A549 (cell line): ENCODE results near the gene FLNB. TPM values are rescaled to one million over a fixed set of nuclear protein-coding genes. Genes with fewer than 3 reads are reported as not detected.

Experiments
- ATAC-seq, 2 experiments: fragments of 200-7000 bp in 1 of 2; fragments of >200 bp in 1 of 2; cut with Nextera tagmentation in 1 of 2; cut with Tn5 transposase in 1 of 2; 3 replicates each; pipeline versions ENCODE4 v1.8.0 to v1.9.1; 2018 to 2020; ENCODE audit warnings: mild to moderate bottlenecking in 1 of 2, moderate library complexity in 1 of 2
- CTCF ChIA-PET: fragments of 300-600 bp; sonication (Branson Sonifier 250); formaldehyde crosslinking; extraction: SDS; loops from one replicate; lab custom pipeline; 2021; ENCODE audit warnings: antibody characterized with exemption, inconsistent platforms; lab: Yijun Ruan, JAX
- POLR2A ChIA-PET: fragments of 350-600 bp; formaldehyde crosslinking; extraction: SDS; loops from one replicate; lab custom pipeline; 2021; ENCODE audit warnings: antibody characterized with exemption, inconsistent platforms; lab: Yijun Ruan, JAX
- DNase-seq, 2 experiments: peaks; one replicate each; pipeline versions ENCODE4 v3.0.0 to v3.0.0-alpha.2; 2011 to 2016; ENCODE audit warnings: low read depth in 1 of 2, low spot score in 1 of 2
- FAIRE-seq: peaks from 2 replicates; lab custom pipeline; 2011; peaks lifted over from hg19 to GRCh38; lab: Jason Lieb, UNC
- H3K27ac ChIP-seq, 2 experiments: fragments of >200 bp; sonication (Bioruptor Twin); formaldehyde crosslinking; 3 replicates each; pipeline ENCODE4 v1.5.1; 2016 to 2017
- H3K4me1 ChIP-seq: fragments of >200 bp; sonication (Bioruptor Twin); formaldehyde crosslinking; 3 replicates; pipeline ENCODE4 v1.6.1; 2016
- H3K4me2 ChIP-seq: fragments of >200 bp; sonication (Bioruptor Twin); formaldehyde crosslinking; 3 replicates; pipeline ENCODE4 v1.6.1; 2016
- H3K4me3 ChIP-seq: fragments of >200 bp; sonication (Bioruptor Twin); formaldehyde crosslinking; 3 replicates; pipeline ENCODE4 v1.5.1; 2016
- H3K9me3 ChIP-seq: fragments of >200 bp; sonication (Bioruptor Twin); formaldehyde crosslinking; 3 replicates; pipeline ENCODE4 v1.6.1; 2016
- CBX8 ChIP-seq: fragments of 200-600 bp; sonication (generic); IDR thresholded peaks from 2 replicates; pipeline ENCODE4 v1.6.1; 2016
- CEBPB ChIP-seq, 2 experiments: fragments of >200 bp in 1 of 2; sonication (Bioruptor Twin) in 1 of 2; formaldehyde crosslinking in 1 of 2; IDR thresholded peaks; 2 replicates each; pipeline ENCODE4 v1.6.1; 2012 to 2016
- CHD4 ChIP-seq: fragments of 200-600 bp; sonication (generic); IDR thresholded peaks from 2 replicates; pipeline ENCODE4 v1.6.1; 2016; ENCODE audit warnings: antibody characterized with exemption, mild to moderate bottlenecking, borderline replicate concordance
- CTCF ChIP-seq: fragments of >200 bp; sonication (Bioruptor Twin); formaldehyde crosslinking; IDR thresholded peaks from 3 replicates; pipeline ENCODE4 v1.5.1; 2016
- E2F6 ChIP-seq: IDR thresholded peaks from 2 replicates; pipeline ENCODE4 v1.6.1; 2012; ENCODE audit warnings: low read depth, borderline replicate concordance
- EHMT2 ChIP-seq: fragments of 200-600 bp; sonication (generic); IDR thresholded peaks from 2 replicates; pipeline ENCODE4 v1.6.1; 2016; ENCODE audit warnings: antibody characterized with exemption, low read depth, mild to moderate bottlenecking, moderate library complexity
- FOSB ChIP-seq: fragments of 250-450 bp; sonication (Bioruptor Pico); IDR thresholded peaks from 2 replicates; pipeline ENCODE4 v1.5.0; 2020; ENCODE audit warnings: mild to moderate bottlenecking, moderate library complexity
- HES2 ChIP-seq: fragments of >200 bp; sonication (Bioruptor Twin); formaldehyde crosslinking; IDR thresholded peaks from 2 replicates; pipeline ENCODE4 v1.6.1; 2016
- HEYL ChIP-seq: fragments of 250-450 bp; sonication (Bioruptor Pico); IDR thresholded peaks from 2 replicates; pipeline ENCODE4 v1.8.0; 2021; ENCODE audit warnings: mild to moderate bottlenecking, moderate library complexity
- HMGXB4 ChIP-seq: fragments of 250-450 bp; sonication (Bioruptor Pico); IDR thresholded peaks from 2 replicates; pipeline ENCODE4 v1.5.0; 2021; ENCODE audit warnings: mild to moderate bottlenecking, moderate library complexity, borderline replicate concordance
- HOXA7 ChIP-seq: fragments of 250-450 bp; sonication (Bioruptor Pico); IDR thresholded peaks from 2 replicates; pipeline ENCODE4 v1.5.0; 2020; ENCODE audit warnings: mild to moderate bottlenecking, moderate library complexity
- HOXB13 ChIP-seq: fragments of 250-450 bp; sonication (Bioruptor Pico); IDR thresholded peaks from 2 replicates; pipeline ENCODE4 v1.5.0; 2020; ENCODE audit warnings: low read depth, mild to moderate bottlenecking, moderate library complexity
- JUN ChIP-seq, 2 experiments: fragments of >200 bp; sonication (Bioruptor Twin); formaldehyde crosslinking; IDR thresholded peaks; 2 replicates in 1 of 2; 3 replicates in 1 of 2; pipeline ENCODE4 v1.6.1; 2016 to 2017
- NFE2L2 ChIP-seq: fragments of 150-350 bp; conservative IDR thresholded peaks from 2 replicates; pipeline ENCODE4 v1.6.1; 2014; ENCODE audit warnings: low read length
- NPAS2 ChIP-seq: fragments of 250-450 bp; sonication (Bioruptor Pico); IDR thresholded peaks from 2 replicates; pipeline ENCODE4 v1.8.0; 2022; ENCODE audit warnings: mild to moderate bottlenecking, moderate library complexity, borderline replicate concordance
- PBX3 ChIP-seq: IDR thresholded peaks from 2 replicates; pipeline ENCODE4 v1.6.1; 2012
- POLR2AphosphoS2 ChIP-seq: conservative IDR thresholded peaks from 2 replicates; pipeline ENCODE4 v1.6.1; 2012; ENCODE audit warnings: low read length, improper control_type of control experiment, inconsistent platforms
- RAD21 ChIP-seq, 2 experiments: fragments of >200 bp in 1 of 2; sonication (Bioruptor Twin) in 1 of 2; formaldehyde crosslinking in 1 of 2; IDR thresholded peaks in 1 of 2; conservative IDR thresholded peaks in 1 of 2; 2 replicates in 1 of 2; 3 replicates in 1 of 2; pipeline ENCODE4 v1.6.1; 2012 to 2018; ENCODE audit warnings: inconsistent platforms in 1 of 2
- RCOR1 ChIP-seq: fragments of 150-350 bp; IDR thresholded peaks from 2 replicates; pipeline ENCODE4 v1.6.1; 2014; ENCODE audit warnings: antibody characterized with exemption, low read length, low read depth
- RFX5 ChIP-seq: fragments of 450-650 bp; IDR thresholded peaks from 2 replicates; pipeline ENCODE4 v1.7.1; 2014; ENCODE audit warnings: antibody characterized with exemption, mild to moderate bottlenecking, moderate library complexity
- RNF2 ChIP-seq: fragments of 200-600 bp; sonication (generic); IDR thresholded peaks from 2 replicates; pipeline ENCODE4 v1.6.1; 2016; ENCODE audit warnings: low read depth, mild to moderate bottlenecking, antibody characterized with exemption, moderate library complexity, borderline replicate concordance
- SMC3 ChIP-seq: fragments of >200 bp; sonication (Bioruptor Twin); formaldehyde crosslinking; IDR thresholded peaks from 3 replicates; pipeline ENCODE4 v1.6.1; 2018; ENCODE audit warnings: inconsistent platforms
- SREBF2 ChIP-seq: fragments of 450-650 bp; IDR thresholded peaks from 2 replicates; pipeline ENCODE4 v1.6.1; 2014; ENCODE audit warnings: mild to moderate bottlenecking, moderate library complexity
- TP53 ChIP-seq: fragments of 250-450 bp; sonication (Bioruptor Pico); IDR thresholded peaks from 2 replicates; pipeline ENCODE4 v1.5.0; 2021; ENCODE audit warnings: mild to moderate bottlenecking, moderate library complexity
- USF2 ChIP-seq: fragments of 450-650 bp; IDR thresholded peaks from 2 replicates; pipeline ENCODE4 v1.6.1; 2014; ENCODE audit warnings: antibody characterized with exemption
- ZNF302 ChIP-seq: fragments of 250-450 bp; sonication (Bioruptor Pico); IDR thresholded peaks from 2 replicates; pipeline ENCODE4 v1.9.0; 2021; ENCODE audit warnings: inconsistent platforms, mild to moderate bottlenecking, moderate library complexity
- WGBS: methylation state at CpG from one replicate; pipeline ENCODE4 v1.1.6; 2017; ENCODE audit errors: missing lambda C conversion rate; 5-methylcytosine and 5-hydroxymethylcytosine counted together
- polyA plus RNA-seq, 4 experiments: library from polyadenylated mRNA; depleted of rRNA in 3 of 4; stranded (reverse); fragments of >200 nt; fragmentation: RNase III in 1 of 4; extraction: RNeasy Plus Mini Kit Qiagen cat#74134 plus additional on column Dnase treatment in 1 of 4; gene quantifications; 2 replicates in 3 of 4; 3 replicates in 1 of 4; pipeline ENCODE4 v1.2.3, GENCODE V29; 2011 to 2017

The FLNB gene
- polyA plus RNA-seq, 2 of the 4 experiments (the other 2 are of a cell fraction) = 235 to 439 TPM

GRCh38 chr3:58173029-58173668 lies 164.9 kb downstream of the FLNB start:
- no peak for FAIRE-seq
- no peak overlapping the region for H3K4me3 ChIP-seq
- TF ChIP-seq USF2 = no peak
- 0 out of 2 replicates have a peak, but pooled peaks have one; percentile 36 for TF ChIP-seq POLR2AphosphoS2
- H3K4me1 ChIP-seq = peaks cover 94% of the 10 kb centered on the region
- no peak for DNase-seq
- H3K4me2 ChIP-seq = 0 out of 3 replicates have a peak overlapping the region, but pooled peaks have one; percentile 56
- no peak for ATAC-seq
- 68% methylated on average over 8 of the region's 14 CpGs for WGBS
- peak overlapping the region; percentile 74 to 98; a peak in 4 of 6 replicates for H3K27ac ChIP-seq
- ChIA-PET CTCF (interaction anchor here (0.8 to 2.5 kb wide), 12 partner anchors 8 to 221 kb away, joined by 3 to 12 read pairs (median 4); partner anchors contain the start of gene RPP14), POLR2A (interaction anchor here (0.5 kb wide), 1 partner anchor 139 kb away, joined by 3 read pairs; no protein-coding TSS in a partner anchor)
- H3K9me3 ChIP-seq = no peaks in the 10 kb centered on the region

GRCh38 chr3:58173669-58174398 lies 165.6 kb downstream of the FLNB start:
- peak in 1 of 2 experiments; percentile 69 for DNase-seq
- Histone ChIP-seq H3K4me3 (no peak overlapping the region), H3K9me3 (no peaks in the 10 kb centered on the region), H3K4me1 (peaks cover 94% of the 10 kb centered on the region), H3K4me2 (peak overlapping the region; percentile 56; the same call in 2 of the 3 replicates), H3K27ac (peak overlapping the region; percentile 74 to 98; a peak in 4 of 6 replicates)
- ChIA-PET POLR2A (interaction anchor here (0.5 kb wide), 1 partner anchor 139 kb away, joined by 3 read pairs; no protein-coding TSS in a partner anchor), CTCF (interaction anchor here (0.7 to 2.5 kb wide), 15 partner anchors 8 to 222 kb away, joined by 3 to 12 read pairs (median 4); partner anchors contain the start of gene RPP14)
- ATAC-seq = peak; percentile 18 to 20; a peak in 4 of 6 replicates
- WGBS = 61% methylated on average over 11 of the region's 12 CpGs
- FAIRE-seq = no peak
- no peak for TF ChIP-seq RFX5
- TF ChIP-seq HOXB13 (CRISPR knock-in tag) = no peak
- TF ChIP-seq SREBF2 = no peak
- TF ChIP-seq RCOR1 = no peak
- TF ChIP-seq CBX8 = no peak
- peak; percentile 44 to 48; a peak in 4 of 5 replicates for TF ChIP-seq RAD21 (conservative IDR thresholded peaks at IDR 0.05 in 1 of 2, IDR thresholded peaks at IDR 0.05 in 1 of 2)
- TF ChIP-seq PBX3 = no peak
- no peak for TF ChIP-seq RNF2
- TF ChIP-seq NFE2L2 = no peak
- TF ChIP-seq CHD4 = no peak
- TF ChIP-seq HES2 = no peak
- TF ChIP-seq CTCF = peak; percentile 46
- no peak for TF ChIP-seq HEYL (CRISPR knock-in tag)
- no peak for TF ChIP-seq HOXA7
- TF ChIP-seq SMC3 = peak; percentile 44; the same call in 2 of the 3 replicates
- peak in 1 of 2 experiments; percentile 18; a peak in 1 of 5 replicates for TF ChIP-seq JUN (IDR thresholded peaks at IDR 0.05)
- no peak for TF ChIP-seq NPAS2 (CRISPR knock-in tag)
- no peak for TF ChIP-seq HMGXB4
- TF ChIP-seq TP53 (CRISPR knock-in tag) = no peak
- peak; percentile 16; the same call in 1 of the 2 replicates for TF ChIP-seq POLR2AphosphoS2
- no peak for TF ChIP-seq CEBPB (IDR thresholded peaks at IDR 0.05)
- no peak for TF ChIP-seq E2F6
- no peak for TF ChIP-seq ZNF302 (CRISPR knock-in tag)
- no peak for TF ChIP-seq USF2
- TF ChIP-seq EHMT2 = no peak
- no peak; the same call in 1 of the 2 replicates for TF ChIP-seq FOSB (CRISPR knock-in tag)
